Stimulated activated CD4-positive, alpha-beta T cell treated with anti-CD3 and anti-CD28 coated beads, Interleukin-15, amount 100 ng/mL, for 48 hours (primary cell): Measurements from ENCODE around the gene BPIFB6.

ENCODE experiments used
- DNase-seq, 2 donors: peaks; one replicate each; pipeline ENCODE4 v3.0.0-alpha.2; 2020; ENCODE audit warnings: low read depth in 2 of 2

Gene BPIFB6

GRCh38 chr20:33002087-33002808, 29.2 kb upstream of the BPIFB6 start:
- no peak for DNase-seq

- DNase-seq: no peak
Observed at GRCh38 chr20:33004141-33004751, 27.2 kb upstream of the BPIFB6 start, which contains the start of gene SUN5. Gene SUN5, minus strand, starts transcription at chr20:33004433. Its CDS starts 93 bp downstream, at chr20:33004340.

DNA sequence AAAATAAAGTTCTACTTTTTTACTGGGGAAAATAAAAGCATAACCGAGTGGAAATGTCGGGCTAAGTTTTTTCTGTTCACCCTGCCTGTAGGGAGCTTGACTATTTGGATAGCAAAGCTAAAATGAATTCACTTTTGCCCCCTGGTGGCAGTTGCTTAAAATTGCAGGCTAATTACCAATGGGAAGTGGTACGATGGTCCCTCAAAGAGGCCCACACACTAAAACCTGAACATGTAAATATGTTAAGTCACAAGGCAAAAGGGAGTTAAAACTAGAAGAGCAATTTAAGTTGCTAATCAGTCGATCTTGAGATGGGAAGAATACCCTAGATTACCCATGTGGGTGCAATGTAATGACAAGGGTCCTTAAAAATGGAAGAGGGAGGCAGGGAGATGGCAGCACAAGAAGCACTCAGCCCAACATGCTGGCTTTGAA, 26.3 kb upstream of the BPIFB6 start:
- peak in 1 of 2 donors; percentile 36 for DNase-seq

DNA sequence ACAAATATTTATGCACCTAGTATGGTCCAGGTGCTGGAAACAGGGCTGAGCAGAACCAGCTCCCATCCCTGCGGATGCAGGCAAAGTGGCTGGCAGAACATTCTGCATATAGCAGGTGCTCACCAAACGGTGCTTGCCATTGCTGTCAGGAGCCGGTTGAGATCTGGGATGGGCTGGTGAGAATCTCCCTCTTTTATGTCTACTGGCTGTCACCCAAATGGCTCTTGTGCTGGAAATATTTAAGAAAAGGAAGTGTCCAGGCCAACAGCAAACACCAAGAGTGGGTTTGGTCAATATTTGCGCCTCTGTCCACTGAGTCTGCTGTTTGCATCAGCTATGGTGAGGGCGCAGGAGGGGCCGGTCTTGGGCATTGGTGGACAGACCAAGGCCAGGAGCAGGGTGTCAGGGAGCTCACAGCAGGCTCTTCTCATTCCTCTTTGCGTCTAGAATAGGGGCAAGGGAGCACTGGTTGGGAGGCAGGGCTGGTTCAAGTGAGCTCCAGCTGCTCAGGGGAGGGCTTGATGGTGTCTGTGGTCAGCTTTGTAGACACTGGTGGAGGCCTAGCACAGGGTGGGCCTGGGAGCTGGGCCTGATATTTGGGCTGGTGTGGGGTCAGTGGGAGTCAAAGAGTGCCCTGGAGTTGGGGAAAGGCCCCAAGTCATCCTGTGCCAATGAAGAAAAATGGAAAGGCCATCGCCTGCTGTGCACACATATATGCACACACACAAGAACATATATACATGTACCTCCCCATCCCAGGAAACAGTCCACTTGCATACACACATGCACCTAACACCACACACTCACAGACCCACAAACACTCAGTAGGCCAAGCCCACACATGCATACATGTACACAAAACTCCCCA, 25.3 kb upstream of the BPIFB6 start:
- DNase-seq: no peak

GRCh38 chr20:33006776-33007375, 24.6 kb upstream of the BPIFB6 start:
- DNase-seq: no peak

DNA sequence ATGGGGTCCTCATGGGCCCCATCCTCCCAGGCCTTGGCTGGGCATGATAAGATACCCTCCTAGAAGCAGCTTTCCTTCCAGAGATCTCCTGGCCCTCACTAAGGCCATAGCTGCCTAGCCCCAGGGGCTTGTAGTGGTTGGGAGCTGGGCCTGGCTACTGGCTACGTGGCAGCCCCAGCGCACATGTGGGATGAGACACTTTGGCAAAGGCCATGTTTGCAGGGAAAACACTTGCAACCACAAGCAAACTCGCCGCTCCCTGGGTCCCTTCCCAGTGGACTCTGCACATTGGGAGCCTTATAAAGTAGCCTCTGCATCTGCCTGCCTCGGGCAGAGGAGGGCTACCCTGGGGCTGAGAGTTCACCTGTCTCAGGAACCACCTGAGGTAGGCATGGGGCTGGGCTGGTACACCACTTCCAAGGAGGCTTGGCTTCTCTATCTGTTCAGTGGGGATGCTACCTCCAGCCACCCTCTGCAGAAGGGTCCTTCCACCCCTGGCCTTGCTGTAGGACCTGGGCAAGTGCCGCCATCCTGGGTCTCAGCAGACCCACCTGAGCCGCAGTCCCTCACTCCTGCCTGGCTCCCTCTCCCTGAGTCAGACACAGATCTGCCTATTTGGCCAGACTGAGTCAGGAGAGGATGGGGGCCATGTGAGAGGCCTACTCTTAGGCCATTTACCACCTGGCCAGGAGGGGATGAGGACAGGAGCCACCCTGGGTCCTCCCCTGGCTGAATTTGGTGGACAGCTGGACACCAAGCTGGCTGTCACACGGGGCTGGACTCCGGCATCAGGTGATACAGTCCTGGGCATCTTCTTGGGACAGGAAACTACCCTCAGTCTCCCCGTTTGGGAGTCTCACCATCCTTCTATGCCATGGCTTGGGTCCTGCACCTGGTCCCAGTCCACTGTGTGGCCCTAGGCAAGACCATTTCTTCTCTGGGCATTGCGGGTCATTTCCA, 23.8 kb upstream of the BPIFB6 start, which contains the start of gene BPIFB2:
Gene BPIFB2, plus strand, starts transcription at position 329 of the 960 bp plus-strand sequence. CDS start 871 bp downstream, outside the sequence.
- no peak for DNase-seq

DNA sequence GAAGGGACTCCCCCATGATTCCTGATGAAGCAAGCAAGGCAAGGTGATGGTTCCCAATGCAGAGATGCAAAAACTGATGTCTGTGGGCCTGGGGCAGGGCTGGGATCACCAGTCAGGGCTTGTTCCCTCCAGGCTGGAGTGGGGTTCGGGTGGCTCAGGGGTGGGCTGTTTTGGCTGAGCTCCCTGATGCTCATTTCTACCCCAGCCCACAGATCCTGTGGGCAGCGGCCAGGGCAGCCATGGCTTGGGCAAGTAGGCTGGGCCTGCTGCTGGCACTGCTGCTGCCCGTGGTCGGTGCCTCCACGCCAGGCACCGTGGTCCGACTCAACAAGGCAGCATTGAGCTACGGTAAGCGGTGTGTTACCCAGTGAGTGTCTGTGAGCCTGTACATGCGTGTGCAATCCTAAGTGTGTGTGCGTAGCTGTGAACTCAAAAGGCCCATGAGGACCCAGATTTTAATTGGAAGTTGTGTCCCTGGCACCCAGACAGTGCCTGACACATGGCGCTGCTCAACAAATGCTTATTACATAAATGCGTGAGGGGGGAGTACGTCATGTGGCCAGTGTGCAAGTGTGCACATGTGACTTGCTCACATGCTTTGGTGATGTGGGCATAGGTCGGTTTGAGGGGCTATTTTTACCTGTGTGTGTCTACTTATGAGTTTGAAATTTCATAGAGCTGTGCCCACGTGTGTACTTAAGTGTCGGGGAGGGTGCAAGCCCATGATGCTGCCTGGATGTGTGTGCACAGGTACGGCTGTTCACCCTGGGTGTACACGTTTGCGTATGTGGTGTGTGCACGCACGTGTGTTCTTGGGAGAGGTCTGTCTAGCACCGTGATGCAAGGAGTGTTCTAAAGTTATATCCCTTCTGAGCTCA, 22.9 kb upstream of the BPIFB6 start:
- DNase-seq: no peak

DNA sequence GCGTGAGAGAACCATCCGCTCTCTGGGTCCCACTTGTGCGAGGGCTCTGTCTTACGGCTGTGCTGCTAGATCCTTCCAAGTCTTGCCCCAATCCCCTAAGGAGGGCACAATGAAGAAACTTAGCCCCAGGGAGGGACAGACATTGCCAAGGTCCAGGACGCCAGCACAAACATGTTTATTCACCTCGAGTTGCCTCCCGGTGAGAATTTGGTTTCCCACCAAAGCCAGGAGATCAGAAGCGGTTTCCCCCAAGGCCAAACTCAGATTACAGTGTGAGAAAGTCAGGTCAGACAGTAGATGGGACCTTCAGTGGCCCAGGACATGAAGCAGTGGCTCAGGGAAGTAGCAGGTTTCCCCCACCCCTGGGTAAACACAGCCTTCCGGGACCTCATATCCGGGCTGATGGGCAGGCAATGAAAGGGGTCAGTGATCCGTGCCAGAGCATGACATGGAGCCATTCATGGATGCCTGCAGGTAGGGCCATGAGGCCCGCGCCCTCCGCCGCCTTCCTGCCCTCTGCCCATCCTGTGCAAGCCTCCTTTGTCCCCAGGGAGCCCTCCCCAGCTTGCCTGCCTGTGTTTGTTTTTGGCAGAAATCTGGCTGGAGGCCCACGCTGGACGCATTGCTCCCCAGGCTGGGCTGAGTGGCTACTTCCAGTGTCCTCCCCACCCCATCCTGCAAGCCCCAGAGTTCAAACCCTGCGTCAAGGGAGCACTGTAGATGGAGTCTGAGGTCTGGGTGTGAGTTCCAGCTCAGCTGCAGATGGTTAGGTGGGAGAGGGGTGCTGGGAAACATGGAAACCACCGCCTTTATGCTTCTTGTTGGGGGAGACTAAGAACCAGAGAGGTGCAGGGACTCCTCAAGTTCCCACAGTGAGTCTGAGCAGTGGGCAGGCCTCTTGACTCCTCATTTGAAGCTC, 22.0 kb upstream of the BPIFB6 start:
- DNase-seq: no peak

- no peak for DNase-seq
Observed at GRCh38 chr20:33010133-33010504, 21.3 kb upstream of the BPIFB6 start.

DNA sequence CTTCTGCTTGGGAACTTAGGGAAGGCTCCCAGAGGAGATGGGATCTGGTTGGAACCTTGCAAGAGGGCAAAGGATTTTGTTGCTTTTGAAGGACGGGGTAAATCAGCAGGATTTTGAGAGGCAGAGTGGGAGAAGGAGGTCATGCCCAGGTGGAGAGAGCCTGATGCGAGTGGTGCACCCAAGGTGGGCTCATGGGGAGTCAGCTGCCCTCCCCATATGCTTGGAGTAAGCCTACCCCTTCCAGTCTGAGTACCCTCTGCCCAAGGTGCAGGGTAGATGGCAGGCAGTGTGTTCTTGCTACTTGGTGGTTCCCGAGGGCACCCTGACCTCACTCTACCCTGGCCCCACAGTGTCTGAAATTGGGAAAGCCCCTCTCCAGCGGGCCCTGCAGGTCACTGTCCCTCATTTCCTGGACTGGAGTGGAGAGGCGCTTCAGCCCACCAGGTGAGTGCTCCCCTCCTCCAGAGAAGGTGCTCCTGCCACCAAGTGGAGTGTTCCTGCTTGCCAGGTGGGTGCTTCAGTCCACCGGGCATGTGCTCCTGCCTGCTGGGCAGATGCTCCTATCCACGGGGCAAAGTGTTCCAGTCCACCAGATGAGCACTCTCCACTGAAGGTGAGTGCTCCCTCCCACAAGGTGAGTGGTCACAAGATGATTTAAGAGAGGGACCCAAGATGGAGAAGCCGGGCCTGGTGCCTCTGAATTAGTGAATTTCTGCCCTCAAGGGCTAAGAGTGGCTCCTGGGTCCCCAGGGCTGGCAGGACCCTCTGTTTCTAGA, 20.6 kb upstream of the BPIFB6 start:
- DNase-seq: no peak

GRCh38 chr20:33012327-33013189, 18.9 kb upstream of the BPIFB6 start:
- no peak for DNase-seq

GRCh38 chr20:33013701-33014326, 17.6 kb upstream of the BPIFB6 start:
- DNase-seq: no peak

DNA sequence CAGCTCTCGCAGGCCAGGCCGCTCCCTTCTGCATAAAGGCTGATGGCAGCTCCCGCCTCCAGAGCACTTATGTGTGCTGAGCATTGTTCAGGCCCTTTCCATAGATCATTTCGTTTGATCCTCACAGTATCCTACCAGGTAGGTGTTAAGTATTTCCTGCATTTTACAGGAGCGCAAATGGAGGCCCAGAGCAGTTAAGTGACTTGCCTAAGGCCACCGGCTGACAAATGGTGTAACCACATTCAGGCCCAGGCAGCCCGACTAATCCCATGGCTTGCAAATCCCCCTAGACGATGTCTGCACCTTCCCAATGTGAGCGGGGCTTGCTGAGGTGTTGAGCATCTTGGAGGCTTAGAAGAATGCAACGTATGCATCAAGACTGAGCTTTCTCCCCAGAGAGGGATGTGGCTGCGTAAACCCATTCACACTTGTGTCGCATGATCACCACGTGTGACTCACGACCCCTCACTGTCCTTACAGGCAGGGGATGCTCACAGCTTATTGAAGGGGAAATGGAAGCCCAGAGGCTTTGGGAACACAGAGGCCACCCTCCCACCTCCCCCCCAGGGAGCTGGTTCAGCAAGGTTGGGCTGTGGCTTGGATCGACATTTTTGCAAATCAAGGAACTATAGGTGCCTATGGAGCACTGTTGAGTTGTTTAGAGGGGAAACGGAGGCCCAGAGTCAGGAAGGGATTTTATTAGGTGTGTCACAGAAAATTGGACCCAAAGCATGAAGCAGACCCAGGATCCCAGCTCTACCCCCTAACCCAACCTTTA, 16.9 kb upstream of the BPIFB6 start:
- DNase-seq: no peak

DNA sequence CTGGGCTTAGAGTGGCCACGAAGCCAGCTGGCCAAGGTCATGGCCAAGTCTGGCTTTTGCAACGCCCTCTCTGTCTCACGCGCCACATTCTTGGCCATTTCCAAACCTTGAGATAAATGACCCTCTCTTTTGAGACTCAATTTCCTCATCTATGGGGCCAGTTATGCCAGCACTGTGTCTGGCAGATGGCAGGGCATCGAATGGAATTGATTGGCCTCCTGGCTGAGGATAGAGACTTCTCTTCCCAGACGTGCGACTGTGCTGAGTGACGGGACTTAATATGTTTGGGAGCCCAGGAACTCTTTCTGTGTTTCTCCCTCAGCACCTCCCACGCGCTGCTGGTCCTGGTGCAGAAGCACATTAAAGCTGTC, 16.3 kb upstream of the BPIFB6 start:
- DNase-seq: no peak

DNA sequence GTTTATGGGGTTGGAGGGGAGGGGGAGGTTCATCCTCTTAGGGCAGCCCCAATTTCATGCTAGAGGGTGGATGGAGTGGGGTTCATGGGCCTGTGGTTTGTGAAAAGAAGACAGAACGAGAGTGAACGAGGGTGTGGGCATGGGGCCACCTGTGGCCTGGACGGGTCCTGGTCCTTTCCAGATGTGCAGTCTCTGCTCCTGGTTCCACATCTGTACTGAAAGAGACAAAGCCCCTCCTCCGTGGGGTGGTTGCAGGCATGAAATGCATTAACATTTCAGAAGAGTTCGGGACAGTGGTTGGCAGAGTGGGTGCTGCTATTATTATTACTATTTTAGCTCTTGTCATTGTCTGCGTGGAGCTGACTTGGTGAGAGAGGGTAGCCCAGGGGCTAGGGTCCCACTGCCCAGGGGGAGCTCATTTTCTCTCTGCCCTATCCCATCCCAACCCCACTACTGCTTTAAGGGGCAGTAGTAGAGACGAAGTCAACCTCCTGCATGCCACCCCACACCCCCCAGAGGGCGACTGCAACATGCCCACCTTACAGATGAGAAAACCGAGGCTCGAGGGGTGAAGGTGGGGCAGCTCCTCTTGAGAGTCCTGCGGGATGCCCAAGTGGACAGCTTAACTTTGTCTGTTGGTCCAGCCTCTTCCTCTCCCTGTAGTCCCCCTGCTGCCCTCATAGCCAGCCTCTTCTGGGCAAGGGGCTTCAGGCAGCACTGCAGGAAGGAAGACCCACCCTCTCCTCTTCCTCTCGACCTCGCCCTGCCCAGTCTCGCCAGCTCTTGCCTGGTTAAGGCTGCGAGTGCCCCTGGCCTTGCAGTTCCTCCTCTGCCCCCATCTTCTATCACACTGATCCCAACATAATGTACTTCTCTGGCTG, 15.5 kb upstream of the BPIFB6 start:
- DNase-seq: no peak
